ENCODE data around the gene UBR3.

DNA sequence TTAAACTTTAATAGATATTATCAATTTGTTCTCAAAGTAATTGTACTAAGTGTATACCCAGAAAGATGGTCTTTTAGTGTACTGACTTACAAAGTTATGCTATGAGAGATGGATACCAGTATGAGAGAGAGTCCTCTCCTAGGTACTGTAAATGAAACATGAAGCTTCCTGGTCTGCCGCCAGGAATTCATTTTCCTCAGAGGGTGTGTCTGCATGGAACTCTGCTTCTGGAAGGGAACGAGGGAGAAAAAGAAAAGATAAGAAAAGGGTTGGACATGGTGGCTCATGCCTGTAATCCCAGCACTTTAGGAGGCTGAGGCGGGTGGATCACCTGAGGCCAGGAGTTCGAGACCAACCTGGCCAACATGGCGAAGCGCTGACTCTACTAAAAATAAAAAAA is 30.8 kb upstream of the UBR3 start:
- no peak for TF ChIP-seq TEAD4 (IDR thresholded peaks at IDR 0.05)
- no peak for TF ChIP-seq RAD21 (IDR thresholded peaks at IDR 0.05; ENCODE audit: low read depth)
- no peak for TF ChIP-seq EP300 (IDR thresholded peaks at IDR 0.05; ENCODE audit: borderline replicate concordance)
- no peak for TF ChIP-seq REST (IDR thresholded peaks at IDR 0.05; ENCODE audit: low read depth)
- no peak for TF ChIP-seq CEBPB (IDR thresholded peaks at IDR 0.05)
- no peak for TF ChIP-seq FOXM1 (IDR thresholded peaks at IDR 0.05; ENCODE audit: borderline replicate concordance, low read depth)
- no peak for TF ChIP-seq TAF1 (IDR thresholded peaks at IDR 0.05; ENCODE audit: low read depth)
- TF ChIP-seq TCF12 (IDR thresholded peaks at IDR 0.05; ENCODE audit: low read depth): no peak
- no peak for TF ChIP-seq CREB1 (IDR thresholded peaks at IDR 0.05; ENCODE audit: low read depth)
- TF ChIP-seq ZBTB7A (IDR thresholded peaks at IDR 0.05; ENCODE audit: low read depth): no peak
